WTC11 (cell line): Measurements from ENCODE around the gene ANKRD61. TPM values are rescaled to one million over a fixed set of nuclear protein-coding genes. Genes with fewer than 3 reads are reported as not detected.
"Not testable (repeated sequence)": the region's sequence is repeated elsewhere in the genome, so short reads cannot be mapped to it uniquely, and the experiment has no call there.

Source experiments
- ATAC-seq: fragments of 200-7000 bp; cut with Tn5 transposase; 2 replicates; pipeline ENCODE4 v1.10.0; 2021; ENCODE audit warnings: mild to moderate bottlenecking, moderate library complexity
- CTCF ChIA-PET: fragments of 300-600 bp; sonication (Branson Sonifier 250); formaldehyde crosslinking; loops from one replicate; lab custom pipeline; 2021; ENCODE audit warnings: antibody characterized with exemption; lab: Charles Lee
- POLR2A ChIA-PET: fragments of 350-600 bp; sonication (Branson Sonifier 250); formaldehyde crosslinking; loops from one replicate; lab custom pipeline; 2021; ENCODE audit warnings: antibody characterized with exemption; lab: Charles Lee
- DNase-seq: peaks from one replicate; pipeline ENCODE4 v3.0.0; 2021; ENCODE audit warnings: low spot score
- H3K27ac Mint-ChIP-seq: 2 replicates; pipeline ENCODE4 v1.8.0; 2021; ENCODE audit warnings: mixed read lengths
- H3K27me3 Mint-ChIP-seq: 2 replicates; pipeline ENCODE4 v1.8.0; 2021; ENCODE audit warnings: low read depth, mild to moderate bottlenecking, moderate library complexity, mixed read lengths
- H3K36me3 Mint-ChIP-seq: 2 replicates; pipeline ENCODE4 v1.8.0; 2021; ENCODE audit warnings: mixed read lengths
- H3K4me1 Mint-ChIP-seq: 2 replicates; pipeline ENCODE4 v1.8.0; 2022; ENCODE audit warnings: mixed read lengths
- H3K4me3 Mint-ChIP-seq: 2 replicates; pipeline ENCODE4 v1.8.0; 2021; ENCODE audit warnings: mild to moderate bottlenecking, moderate library complexity, mixed read lengths
- H3K9me3 Mint-ChIP-seq: 2 replicates; pipeline ENCODE4 v1.8.0; 2021; ENCODE audit warnings: mixed read lengths
- GABPB1 ChIP-seq: sonication (generic); formaldehyde crosslinking; IDR thresholded peaks from 2 replicates; pipeline ENCODE4 v1.8.1; 2023; ENCODE audit warnings: mild to moderate bottlenecking, missing genetic modification reagents
- NFATC4 ChIP-seq: fragments of 250-450 bp; sonication (Bioruptor Pico); IDR thresholded peaks from 2 replicates; pipeline ENCODE4 v1.9.0; 2021; ENCODE audit warnings: mild to moderate bottlenecking
- NR3C1 ChIP-seq: sonication (generic); formaldehyde crosslinking; conservative IDR thresholded peaks from 2 replicates; pipeline ENCODE4 v1.8.1; 2023; ENCODE audit warnings: low read depth, mild to moderate bottlenecking, missing genetic modification reagents
- ZNF232 ChIP-seq: sonication (generic); formaldehyde crosslinking; IDR thresholded peaks from 2 replicates; pipeline ENCODE4 v1.8.0; 2022; ENCODE audit warnings: mild to moderate bottlenecking, missing genetic modification reagents
- total RNA-seq: library from RNA; stranded (reverse); gene quantifications from 3 replicates; pipeline ENCODE4 v1.2.3, GENCODE V29; 2021
- TF ChIP-seq, protein P1 (sequence below): fragments of 250-450 bp; sonication (Bioruptor Pico); IDR thresholded peaks from 2 replicates; pipeline ENCODE4 v2.1.2; 2022; ENCODE audit warnings: mild to moderate bottlenecking, moderate library complexity

The ANKRD61 gene
- total RNA-seq, 1 experiment from 2014 or later, result not detected

GRCh38 chr7:6078548-6078947 is 47.4 kb downstream of the ANKRD61 start:
- H3K4me1 Mint-ChIP-seq, result peaks cover 5% of the 10 kb centered on the region; the same call in 1 of the 2 replicates
- ATAC-seq (no peak), DNase-seq (no peak)
- H3K27ac Mint-ChIP-seq, result no peak overlapping the region
- H3K36me3 Mint-ChIP-seq, result no peaks in the 10 kb centered on the region
- CTCF ChIA-PET, result no interaction called here
- H3K27me3 Mint-ChIP-seq, result no peaks in the 10 kb centered on the region; the same call in 1 of the 2 replicates
- no peaks in the 10 kb centered on the region for H3K9me3 Mint-ChIP-seq
- POLR2A ChIA-PET, result no interaction called here
- no peak overlapping the region for H3K4me3 Mint-ChIP-seq
- no peak for TF ChIP-seq NR3C1 (CRISPR knock-in tag)
- TF ChIP-seq, protein P1, sequence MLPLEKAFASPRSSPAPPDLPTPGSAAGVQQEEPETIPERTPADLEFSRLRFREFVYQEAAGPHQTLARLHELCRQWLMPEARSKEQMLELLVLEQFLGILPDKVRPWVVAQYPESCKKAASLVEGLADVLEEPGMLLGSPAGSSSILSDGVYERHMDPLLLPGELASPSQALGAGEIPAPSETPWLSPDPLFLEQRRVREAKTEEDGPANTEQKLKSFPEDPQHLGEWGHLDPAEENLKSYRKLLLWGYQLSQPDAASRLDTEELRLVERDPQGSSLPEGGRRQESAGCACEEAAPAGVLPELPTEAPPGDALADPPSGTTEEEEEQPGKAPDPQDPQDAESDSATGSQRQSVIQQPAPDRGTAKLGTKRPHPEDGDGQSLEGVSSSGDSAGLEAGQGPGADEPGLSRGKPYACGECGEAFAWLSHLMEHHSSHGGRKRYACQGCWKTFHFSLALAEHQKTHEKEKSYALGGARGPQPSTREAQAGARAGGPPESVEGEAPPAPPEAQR, result no peak
- TF ChIP-seq ZNF232 (CRISPR knock-in tag), result no peak
- no peak for TF ChIP-seq NFATC4 (CRISPR knock-in tag)
- no peak for TF ChIP-seq GABPB1 (CRISPR knock-in tag)

- H3K4me3 Mint-ChIP-seq, CTCF ChIA-PET, DNase-seq, ATAC-seq, H3K9me3 Mint-ChIP-seq, POLR2A ChIA-PET, H3K36me3 Mint-ChIP-seq, H3K4me1 Mint-ChIP-seq, H3K27ac Mint-ChIP-seq: not testable (repeated sequence)
- H3K27me3 Mint-ChIP-seq, result peaks cover 32% of the 10 kb centered on the region
Measured at GRCh38 chr7:6083047-6083446, 51.9 kb downstream of the ANKRD61 start.

Other genes starting within 250 kb of the ANKRD61 start
- gene RNF216, start 249.7 kb upstream of the ANKRD61 start, total RNA-seq, result 25.4 to 28.6 TPM (median 27.9 TPM) in 3 replicates
- not detected in 3 replicates for gene OCM, start 150.6 kb upstream of the ANKRD61 start, total RNA-seq
- gene CCZ1, start 132.6 kb upstream of the ANKRD61 start, total RNA-seq, result 114 to 124 TPM (median 116 TPM) in 3 replicates
- 0.35 to 0.60 TPM (median 0.55 TPM) in 3 replicates for gene RSPH10B, start 60.7 kb upstream of the ANKRD61 start, total RNA-seq
- gene PMS2, start 22.3 kb upstream of the ANKRD61 start, total RNA-seq, result 13.7 to 14.8 TPM (median 14.6 TPM) in 3 replicates
- gene AIMP2, start 22.1 kb upstream of the ANKRD61 start, total RNA-seq, result 63.2 to 69.4 TPM (median 67.8 TPM) in 3 replicates
- gene EIF2AK1, start 27.8 kb downstream of the ANKRD61 start, total RNA-seq, result 101 to 112 TPM (median 109 TPM) in 3 replicates
- 15.9 to 17.1 TPM (median 16.4 TPM) in 3 replicates for gene USP42, start 73.6 kb downstream of the ANKRD61 start, total RNA-seq
- gene CYTH3, start 241.2 kb downstream of the ANKRD61 start, total RNA-seq, result 11.8 to 13.2 TPM (median 12.5 TPM) in 3 replicates